Measurements from ENCODE around the gene GNAT2.

The GNAT2 gene

GRCh38 chr1:109589679-109590078 is 29.7 kb downstream of the GNAT2 start:
- Histone ChIP-seq H3K36me3 (ENCODE audit: control insufficient read depth, insufficient read depth, low read length, severe bottlenecking) (peaks cover 86% of the 10 kb centered on the region), H3K9me3 (ENCODE audit: control insufficient read depth, low read length) (no peaks in the 10 kb centered on the region), H3K4me3 (ENCODE audit: low read length) (peak overlapping the region; percentile 33), H3K27me3 (replicated peaks; ENCODE audit: control insufficient read depth, insufficient read depth, low read length) (no peaks in the 10 kb centered on the region), H3K9ac (ENCODE audit: low read length) (no peak overlapping the region), H3K4me1 (ENCODE audit: control insufficient read depth, insufficient read depth, low read length) (peaks cover 3% of the 10 kb centered on the region)
- DNase-seq (ENCODE audit: low read depth), result no peak

- H3K4me1 ChIP-seq (ENCODE audit: control insufficient read depth, insufficient read depth, low read length), result peaks cover 3% of the 10 kb centered on the region
- DNase-seq (ENCODE audit: low read depth), result no peak
- no peaks in the 10 kb centered on the region for H3K9me3 ChIP-seq (ENCODE audit: control insufficient read depth, low read length)
- H3K27me3 ChIP-seq (replicated peaks; ENCODE audit: control insufficient read depth, insufficient read depth, low read length), result no peaks in the 10 kb centered on the region
- H3K36me3 ChIP-seq (ENCODE audit: control insufficient read depth, insufficient read depth, low read length, severe bottlenecking), result peaks cover 87% of the 10 kb centered on the region
- H3K4me3 ChIP-seq (ENCODE audit: low read length), result peak overlapping the region; percentile 33
- H3K9ac ChIP-seq (ENCODE audit: low read length), result no peak overlapping the region
Measured at GRCh38 chr1:109589177-109589576, 30.2 kb downstream of the GNAT2 start.

GRCh38 chr1:109586055-109586454 is 33.4 kb downstream of the GNAT2 start:
- H3K9ac ChIP-seq (ENCODE audit: low read length), result no peak overlapping the region
- peaks cover 81% of the 10 kb centered on the region for H3K36me3 ChIP-seq (ENCODE audit: control insufficient read depth, insufficient read depth, low read length, severe bottlenecking)
- H3K27me3 ChIP-seq (replicated peaks; ENCODE audit: control insufficient read depth, insufficient read depth, low read length), result no peaks in the 10 kb centered on the region
- peaks cover 3% of the 10 kb centered on the region for H3K4me1 ChIP-seq (ENCODE audit: control insufficient read depth, insufficient read depth, low read length)
- no peak overlapping the region for H3K4me3 ChIP-seq (ENCODE audit: low read length)
- no peaks in the 10 kb centered on the region for H3K9me3 ChIP-seq (ENCODE audit: control insufficient read depth, low read length)
- no peak for DNase-seq (ENCODE audit: low read depth)

- no peaks in the 10 kb centered on the region for H3K4me1 ChIP-seq (ENCODE audit: control insufficient read depth, insufficient read depth, low read length)
- H3K27me3 ChIP-seq (replicated peaks; ENCODE audit: control insufficient read depth, insufficient read depth, low read length), result no peaks in the 10 kb centered on the region
- H3K36me3 ChIP-seq (ENCODE audit: control insufficient read depth, insufficient read depth, low read length, severe bottlenecking), result peaks cover 80% of the 10 kb centered on the region
- H3K9ac ChIP-seq (ENCODE audit: low read length), result no peak overlapping the region
- H3K4me3 ChIP-seq (ENCODE audit: low read length), result no peak overlapping the region
- H3K9me3 ChIP-seq (ENCODE audit: control insufficient read depth, low read length), result no peaks in the 10 kb centered on the region
- no peak for DNase-seq (ENCODE audit: low read depth)
Measured at GRCh38 chr1:109584766-109585165, 34.6 kb downstream of the GNAT2 start.

- Histone ChIP-seq H3K27me3 (replicated peaks; ENCODE audit: control insufficient read depth, insufficient read depth, low read length) (no peaks in the 10 kb centered on the region), H3K9ac (ENCODE audit: low read length) (no peak overlapping the region), H3K4me3 (ENCODE audit: low read length) (no peak overlapping the region), H3K36me3 (ENCODE audit: control insufficient read depth, insufficient read depth, low read length, severe bottlenecking) (peaks cover 76% of the 10 kb centered on the region), H3K9me3 (ENCODE audit: control insufficient read depth, low read length) (no peaks in the 10 kb centered on the region), H3K4me1 (ENCODE audit: control insufficient read depth, insufficient read depth, low read length) (peaks cover 10% of the 10 kb centered on the region)
- DNase-seq (ENCODE audit: low read depth), result no peak
Measured at GRCh38 chr1:109582021-109582420, 37.4 kb downstream of the GNAT2 start.

GRCh38 chr1:109579491-109579890 is 39.9 kb downstream of the GNAT2 start:
- H3K4me1 ChIP-seq (ENCODE audit: control insufficient read depth, insufficient read depth, low read length), result peaks cover 10% of the 10 kb centered on the region
- H3K36me3 ChIP-seq (ENCODE audit: control insufficient read depth, insufficient read depth, low read length, severe bottlenecking), result peaks cover 60% of the 10 kb centered on the region
- no peak overlapping the region for H3K4me3 ChIP-seq (ENCODE audit: low read length)

GRCh38 chr1:109578947-109579443 is 40.4 kb downstream of the GNAT2 start:
- Histone ChIP-seq H3K36me3 (ENCODE audit: control insufficient read depth, insufficient read depth, low read length, severe bottlenecking) (peaks cover 58% of the 10 kb centered on the region), H3K9ac (ENCODE audit: low read length) (no peak overlapping the region), H3K9me3 (ENCODE audit: control insufficient read depth, low read length) (no peaks in the 10 kb centered on the region), H3K27me3 (replicated peaks; ENCODE audit: control insufficient read depth, insufficient read depth, low read length) (no peaks in the 10 kb centered on the region), H3K4me3 (ENCODE audit: low read length) (no peak overlapping the region), H3K4me1 (ENCODE audit: control insufficient read depth, insufficient read depth, low read length) (peaks cover 10% of the 10 kb centered on the region)
- no peak for DNase-seq (ENCODE audit: low read depth)

More at GRCh38 chr1:109579491-109579890, 39.9 kb downstream of the GNAT2 start:
- DNase-seq (ENCODE audit: low read depth), result no peak
- Histone ChIP-seq H3K9me3 (ENCODE audit: control insufficient read depth, low read length) (no peaks in the 10 kb centered on the region), H3K27me3 (replicated peaks; ENCODE audit: control insufficient read depth, insufficient read depth, low read length) (no peaks in the 10 kb centered on the region), H3K9ac (ENCODE audit: low read length) (no peak overlapping the region)

- no peak for DNase-seq (ENCODE audit: low read depth)
- peaks cover 20% of the 10 kb centered on the region for H3K36me3 ChIP-seq (ENCODE audit: control insufficient read depth, insufficient read depth, low read length, severe bottlenecking)
- H3K4me1 ChIP-seq (ENCODE audit: control insufficient read depth, insufficient read depth, low read length), result peaks cover 11% of the 10 kb centered on the region
- no peaks in the 10 kb centered on the region for H3K9me3 ChIP-seq (ENCODE audit: control insufficient read depth, low read length)
- no peaks in the 10 kb centered on the region for H3K27me3 ChIP-seq (replicated peaks; ENCODE audit: control insufficient read depth, insufficient read depth, low read length)
- no peak overlapping the region for H3K4me3 ChIP-seq (ENCODE audit: low read length)
- H3K9ac ChIP-seq (ENCODE audit: low read length), result no peak overlapping the region
Measured at GRCh38 chr1:109573785-109574184, 45.6 kb downstream of the GNAT2 start.

GRCh38 chr1:109570414-109570813 is 49.0 kb downstream of the GNAT2 start:
- DNase-seq (ENCODE audit: low read depth), result peak; percentile 43
- Histone ChIP-seq H3K9me3 (ENCODE audit: control insufficient read depth, low read length) (no peaks in the 10 kb centered on the region), H3K4me3 (ENCODE audit: low read length) (no peak overlapping the region), H3K4me1 (ENCODE audit: control insufficient read depth, insufficient read depth, low read length) (peaks cover 10% of the 10 kb centered on the region), H3K27me3 (replicated peaks; ENCODE audit: control insufficient read depth, insufficient read depth, low read length) (no peaks in the 10 kb centered on the region), H3K9ac (ENCODE audit: low read length) (no peak overlapping the region), H3K36me3 (ENCODE audit: control insufficient read depth, insufficient read depth, low read length, severe bottlenecking) (peaks cover 6% of the 10 kb centered on the region)

- Histone ChIP-seq H3K27me3 (replicated peaks; ENCODE audit: control insufficient read depth, insufficient read depth, low read length) (no peaks in the 10 kb centered on the region), H3K36me3 (ENCODE audit: control insufficient read depth, insufficient read depth, low read length, severe bottlenecking) (peaks cover 1% of the 10 kb centered on the region), H3K4me3 (ENCODE audit: low read length) (no peak overlapping the region), H3K4me1 (ENCODE audit: control insufficient read depth, insufficient read depth, low read length) (peaks cover 13% of the 10 kb centered on the region), H3K9ac (ENCODE audit: low read length) (no peak overlapping the region), H3K9me3 (ENCODE audit: control insufficient read depth, low read length) (no peaks in the 10 kb centered on the region)
- no peak for DNase-seq (ENCODE audit: low read depth)
Measured at GRCh38 chr1:109569323-109569722, 50.1 kb downstream of the GNAT2 start.

- Histone ChIP-seq H3K4me3 (ENCODE audit: low read length) (no peak overlapping the region), H3K4me1 (ENCODE audit: control insufficient read depth, insufficient read depth, low read length) (peaks cover 23% of the 10 kb centered on the region), H3K9me3 (ENCODE audit: control insufficient read depth, low read length) (no peaks in the 10 kb centered on the region), H3K27me3 (replicated peaks; ENCODE audit: control insufficient read depth, insufficient read depth, low read length) (no peaks in the 10 kb centered on the region), H3K36me3 (ENCODE audit: control insufficient read depth, insufficient read depth, low read length, severe bottlenecking) (no peaks in the 10 kb centered on the region), H3K9ac (ENCODE audit: low read length) (no peak overlapping the region)
- no peak for DNase-seq (ENCODE audit: low read depth)
Measured at GRCh38 chr1:109567877-109568672, 51.3 kb downstream of the GNAT2 start.
